ENCODE data around the gene IRF2. TPM values are rescaled to one million over a fixed set of nuclear protein-coding genes. Genes with fewer than 3 reads are reported as not detected.

IRF2 gene
- total and polyA plus RNA-seq, 4 donors: 16.4 to 65.8 (median 43.1) TPM

GRCh38 chr4:184350964-184351363 is 123.4 kb downstream of the IRF2 start:
- no peak for TF ChIP-seq CTCF (IDR thresholded peaks at IDR 0.05; ENCODE audit: control extremely low read depth, extremely low read depth)
- ATAC-seq (ENCODE audit: insufficient read depth, low FRiP score) (no peak), DNase-seq (no peak)
- H3K4me3 ChIP-seq: no peak overlapping the region
- WGBS, 2 donors: 97 to 99% methylated on average over 5 of the region's 5 CpGs
- H3K4me1 ChIP-seq (ENCODE audit: control insufficient read depth in 5 of 5, insufficient read depth in 5 of 5, low read length in 5 of 5): peaks cover 13 to 44% (median 28%) of the 10 kb centered on the region in 5 donors
- H3K36me3 ChIP-seq (ENCODE audit: control insufficient read depth in 4 of 4, insufficient read depth in 4 of 4, low read length in 4 of 4): no peaks in the 10 kb centered on the region
- H3K27ac ChIP-seq (ENCODE audit: low read depth in 1 of 2, low read length in 1 of 2): no peak overlapping the region
- H3K9me3 ChIP-seq (ENCODE audit: control insufficient read depth in 4 of 4, insufficient read depth in 3 of 4, low read length in 3 of 4): no peaks in the 10 kb centered on the region
- H3K9ac ChIP-seq (ENCODE audit: insufficient read depth in 1 of 2, low read length in 2 of 2): no peak overlapping the region
- no peaks in the 10 kb centered on the region for H3K27me3 ChIP-seq (ENCODE audit: control insufficient read depth in 3 of 3, insufficient read depth in 3 of 3, low read length in 2 of 3)

- no peaks in the 10 kb centered on the region for H3K27me3 ChIP-seq (ENCODE audit: control insufficient read depth in 3 of 3, insufficient read depth in 3 of 3, low read length in 2 of 3)
- ATAC-seq (ENCODE audit: insufficient read depth, low FRiP score) (no peak), DNase-seq (no peak)
- no peaks in the 10 kb centered on the region for H3K36me3 ChIP-seq (ENCODE audit: control insufficient read depth in 4 of 4, insufficient read depth in 4 of 4, low read length in 4 of 4)
- no peak for TF ChIP-seq CTCF (IDR thresholded peaks at IDR 0.05; ENCODE audit: control extremely low read depth, extremely low read depth)
- no peak overlapping the region for H3K4me3 ChIP-seq
- no peak overlapping the region for H3K9ac ChIP-seq (ENCODE audit: insufficient read depth in 1 of 2, low read length in 2 of 2)
- no peaks in the 10 kb centered on the region for H3K9me3 ChIP-seq (ENCODE audit: control insufficient read depth in 4 of 4, insufficient read depth in 3 of 4, low read length in 3 of 4)
- 94% methylated on average over 9 of the region's 9 CpGs for WGBS, 2 donors
- no peak overlapping the region for H3K27ac ChIP-seq (ENCODE audit: low read depth in 1 of 2, low read length in 1 of 2)
- peaks cover 14 to 45% (median 27%) of the 10 kb centered on the region in 5 donors for H3K4me1 ChIP-seq (ENCODE audit: control insufficient read depth in 5 of 5, insufficient read depth in 5 of 5, low read length in 5 of 5)
These were observed 124.0 kb downstream of the IRF2 start for GRCh38 chr4:184350213-184350817.

- Histone ChIP-seq H3K27me3 (ENCODE audit: control insufficient read depth in 3 of 3, insufficient read depth in 3 of 3, low read length in 2 of 3) (no peaks in the 10 kb centered on the region), H3K9me3 (ENCODE audit: control insufficient read depth in 4 of 4, insufficient read depth in 3 of 4, low read length in 3 of 4) (no peaks in the 10 kb centered on the region), H3K4me3 (no peak overlapping the region), H3K9ac (ENCODE audit: insufficient read depth in 1 of 2, low read length in 2 of 2) (no peak overlapping the region), H3K27ac (ENCODE audit: low read depth in 1 of 2, low read length in 1 of 2) (peak overlapping the region; percentile 61 to 86), H3K4me1 (ENCODE audit: control insufficient read depth in 5 of 5, insufficient read depth in 5 of 5, low read length in 5 of 5) (peaks cover 16 to 41% (median 22%) of the 10 kb centered on the region in 5 donors), H3K36me3 (ENCODE audit: control insufficient read depth in 4 of 4, insufficient read depth in 4 of 4, low read length in 4 of 4) (no peaks in the 10 kb centered on the region)
- 44 to 72% methylated on average over 11 of the region's 11 CpGs for WGBS, 2 donors
- DNase-seq (no peak), ATAC-seq (ENCODE audit: insufficient read depth, low FRiP score) (no peak)
- TF ChIP-seq CTCF (IDR thresholded peaks at IDR 0.05; ENCODE audit: control extremely low read depth, extremely low read depth): no peak
These were observed 124.9 kb downstream of the IRF2 start for GRCh38 chr4:184349283-184350039.
